Psoas muscle (tissue), 8 donors: ENCODE data around the gene PTGDS. TPM values are rescaled to one million over a fixed set of nuclear protein-coding genes. Genes with fewer than 3 reads are reported as not detected.

Source experiments
- ATAC-seq, 4 donors: fragments of 200-7000 bp; cut with Tn5 transposase; one replicate each; pipeline ENCODE4 v1.9.1; 2020; ENCODE audit warnings: moderate library complexity in 3 of 4, mild to moderate bottlenecking in 2 of 4
- DNase-seq, 2 donors: peaks; one replicate each; pipeline ENCODE4 v3.0.0-alpha.2; 2020
- H3K27ac ChIP-seq: fragments of 200-600 bp; one replicate; pipeline ENCODE4 v1.8.0; 2022
- H3K27me3 ChIP-seq, 3 donors: fragments of 200-600 bp in 1 of 3; one replicate each; pipeline versions ENCODE4 v1.6.1 to v1.8.0; 2013 to 2022; ENCODE audit warnings: low read length in 2 of 3, mild to moderate bottlenecking in 2 of 3, moderate library complexity in 1 of 3; ENCODE audit not compliant: insufficient read depth in 3 of 3
- H3K36me3 ChIP-seq, 2 donors: fragments of 200-600 bp in 1 of 2; one replicate each; pipeline versions ENCODE4 v1.6.1 to v1.8.0; 2013 to 2022; ENCODE audit warnings: low read depth in 1 of 2, mild to moderate bottlenecking in 1 of 2, moderate library complexity in 1 of 2; ENCODE audit not compliant: insufficient read depth in 1 of 2
- H3K4me1 ChIP-seq: fragments of 200-600 bp; one replicate; pipeline ENCODE4 v1.8.0; 2022
- H3K4me3 ChIP-seq: fragments of 200-600 bp; one replicate; pipeline ENCODE4 v1.8.0; 2022; ENCODE audit warnings: mild to moderate bottlenecking
- H3K9me3 ChIP-seq: fragments of 200-600 bp; one replicate; pipeline ENCODE4 v1.8.0; 2022
- CTCF ChIP-seq: fragments of 200-600 bp; IDR thresholded peaks from one replicate; pipeline ENCODE4 v1.8.0; 2022; ENCODE audit warnings: antibody characterized with exemption
- WGBS, 3 donors: extraction: QIAGEN DNeasy Blood & Tissue Kit; methylation state at CpG; one replicate each; pipeline versions ENCODE4 v1.1.6 to v1.1.7; 2013; 5-methylcytosine and 5-hydroxymethylcytosine counted together
- intact Hi-C, 2 donors: fragments of 100-400 bp; cut with DNase I; formaldehyde crosslinking; loops; one replicate each; pipeline versions ENCODE4 v1.11.0 to v1.14.2; 2022
- polyA plus RNA-seq, 3 donors: library from polyadenylated mRNA; stranded (reverse); fragments of 200-250 nt; gene quantifications; one replicate each; pipeline ENCODE4 v1.2.3, GENCODE V29; 2013
- total RNA-seq, 4 donors: library from RNA; stranded (reverse); fragmentation: NEBNext Ultra II Directional in 2 of 4; extraction: Animal tissue kit (Norgen Biotek cat#: 25700) in 2 of 4; gene quantifications; one replicate each; pipeline versions ENCODE4 v1.2.1 to v1.2.4, GENCODE V29; 2021 to 2023
- donor health status: healthy with polysubstance abuse.
- donor health status: DM: no; HTN: no; CAD: no; lungs with moderate emphysema.
- donor health status: Bipolar disorder and iron deficiency.
- donor health status: healthy.
- donor health status: DM: yes; HTN: yes; CAD: no.
- donor health status: DM: no; HTN: no; CAD: no.
- donor health status: DM: no; HTN: no; CAD: no.
- donor health status: DM: yes; HTN: yes; CAD: no.

Gene PTGDS
- total and polyA plus RNA-seq, 7 donors: 23.3 to 130 (median 37.9) TPM

GRCh38 chr9:136981588-136982231, 4.4 kb downstream of the PTGDS start:
- Histone ChIP-seq H3K9me3 (no peaks in the 10 kb centered on the region), H3K27ac (peak overlapping the region; percentile 41), H3K4me3 (no peak overlapping the region), H3K27me3 (peaks cover 0 to 40% (median 17%) of the 10 kb centered on the region in 3 donors), H3K36me3 (no peaks in the 10 kb centered on the region), H3K4me1 (peaks cover 6% of the 10 kb centered on the region)
- no peak for TF ChIP-seq CTCF
- ATAC-seq: no peak
- WGBS, 3 donors: 48 to 59% (median 50%) methylated on average over 17 of the region's 17 CpGs
- intact Hi-C loops: no loop called here
- DNase-seq: no peak

- 53 to 77% (median 62%) methylated on average over 16 to 18 of the region's 18 CpGs for WGBS, 3 donors
- H3K4me1 ChIP-seq: peaks cover 6% of the 10 kb centered on the region
- DNase-seq: no peak
- no peak for ATAC-seq
- no peak within 1 kb of the TSS for H3K4me3 ChIP-seq
- no peak for TF ChIP-seq CTCF
- no peaks in the 10 kb centered on the region for H3K9me3 ChIP-seq
- no peaks in the 10 kb centered on the region for H3K36me3 ChIP-seq
- peaks cover 0 to 40% (median 17%) of the 10 kb centered on the region in 3 donors for H3K27me3 ChIP-seq
- intact Hi-C loops: no loop called here
- peak within 1 kb of the TSS; percentile 41 for H3K27ac ChIP-seq
These were observed 5.1 kb downstream of the PTGDS start, which contains the start of gene LCNL1 for GRCh38 chr9:136982232-136983051. Gene LCNL1 (plus strand): TSS chr9:136982993. CDS start chr9:136983587, 594 bp downstream.

GRCh38 chr9:136983167-136983566, 5.9 kb downstream of the PTGDS start:
- TF ChIP-seq CTCF: no peak
- H3K4me3 ChIP-seq: no peak overlapping the region
- no peak for ATAC-seq
- intact Hi-C loops: no loop called here
- no peaks in the 10 kb centered on the region for H3K4me1 ChIP-seq
- peaks cover 0 to 40% (median 16%) of the 10 kb centered on the region in 3 donors for H3K27me3 ChIP-seq
- WGBS, 3 donors: 58 to 69% (median 63%) methylated on average over 9 of the region's 9 CpGs
- no peaks in the 10 kb centered on the region for H3K9me3 ChIP-seq
- H3K27ac ChIP-seq: no peak overlapping the region
- DNase-seq: no peak
- H3K36me3 ChIP-seq: no peaks in the 10 kb centered on the region

- intact Hi-C loops: no loop called here
- DNase-seq: no peak
- TF ChIP-seq CTCF: no peak
- ATAC-seq: no peak
- WGBS, 3 donors: 64 to 78% (median 75%) methylated on average over 11 of the region's 11 CpGs
- Histone ChIP-seq H3K9me3 (no peaks in the 10 kb centered on the region), H3K4me1 (no peaks in the 10 kb centered on the region), H3K27me3 (peaks cover 0 to 40% (median 16%) of the 10 kb centered on the region in 3 donors), H3K27ac (no peak overlapping the region), H3K4me3 (no peak overlapping the region), H3K36me3 (no peaks in the 10 kb centered on the region)
These were observed 6.5 kb downstream of the PTGDS start for GRCh38 chr9:136983656-136984314.
